LoVo (cell line): ENCODE data around the gene ERO1A.

ENCODE experiments used
- DNase-seq: peaks from one replicate; pipeline ENCODE4 v3.0.0-alpha.2; 2016; ENCODE audit warnings: low spot score

The ERO1A gene

DNA sequence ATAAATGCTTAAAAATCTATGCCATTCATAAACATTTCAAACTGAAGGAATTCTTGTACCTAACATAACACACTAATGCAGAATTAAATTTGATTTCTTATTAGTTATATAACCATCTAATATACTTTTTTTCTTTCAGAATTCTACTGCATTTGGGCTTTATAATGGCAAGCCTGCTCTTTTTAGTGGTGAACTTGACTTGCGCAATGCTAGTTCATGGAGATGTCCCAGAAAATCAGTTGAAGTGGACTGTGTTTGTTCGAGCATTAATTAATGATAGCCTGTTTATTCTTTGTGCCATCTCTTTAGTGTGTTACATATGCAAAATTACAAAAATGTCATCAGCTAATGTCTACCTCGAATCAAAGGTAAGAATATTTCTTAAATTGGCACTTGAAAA lies 95.4 kb downstream of the ERO1A start:
- DNase-seq, result no peak

DNA sequence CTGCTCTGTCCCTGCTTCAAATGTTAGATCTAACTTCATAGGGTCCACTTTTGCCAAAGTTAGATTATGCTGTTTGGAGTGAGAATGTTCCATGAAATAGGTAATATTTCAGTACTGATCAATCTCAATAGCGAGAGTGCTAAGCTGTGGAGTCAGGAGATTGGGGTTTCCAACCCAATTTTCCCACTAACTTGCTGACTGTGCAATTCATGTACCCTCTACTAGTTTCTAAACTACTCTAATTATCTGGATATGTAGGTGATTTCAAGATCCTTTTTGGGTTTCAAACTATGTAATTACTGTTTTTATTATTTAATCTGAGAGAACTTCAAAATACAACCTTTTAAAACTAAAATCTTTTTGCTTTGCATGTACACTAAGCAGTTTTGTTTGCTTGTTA lies 96.8 kb downstream of the ERO1A start:
- no peak for DNase-seq

DNA sequence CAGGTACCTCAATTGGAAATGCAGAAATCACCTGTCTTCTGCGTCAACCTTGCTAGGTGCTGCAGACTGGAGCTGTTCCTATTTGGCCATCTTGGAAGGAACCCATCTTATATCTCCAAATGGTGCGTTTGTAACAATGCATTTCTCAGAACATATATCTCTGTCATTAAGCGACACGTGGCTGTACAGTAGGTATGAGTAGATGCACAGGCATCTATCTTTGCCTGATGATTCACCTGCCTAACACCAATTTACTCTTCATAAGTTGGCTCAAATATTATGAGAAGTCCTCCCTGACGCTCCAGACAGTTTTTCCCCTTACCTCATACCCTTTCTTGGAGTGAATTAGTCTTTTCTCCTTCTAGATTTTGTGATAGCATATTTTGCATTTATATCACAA lies 98.5 kb downstream of the ERO1A start:
- DNase-seq, result no peak

DNA sequence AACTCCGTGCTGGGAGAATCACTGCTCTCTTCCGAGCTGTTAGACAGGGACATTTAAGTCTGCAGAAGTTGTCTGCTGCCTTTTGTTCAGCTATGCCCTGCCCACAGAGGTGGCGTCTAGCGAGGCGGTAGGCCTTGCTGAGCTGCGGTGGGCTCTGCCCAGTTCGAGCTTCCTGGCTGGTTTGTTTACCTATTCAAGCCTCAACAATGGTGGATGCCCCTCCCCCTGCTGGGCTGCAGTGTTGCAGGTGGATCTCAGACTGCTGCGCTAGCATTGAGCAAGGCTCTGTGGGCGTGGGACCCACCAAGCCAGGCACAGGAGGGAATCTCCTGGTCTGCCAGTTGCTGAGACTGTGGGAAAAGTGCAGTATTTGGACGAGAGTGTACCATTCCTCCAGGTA lies 99.0 kb downstream of the ERO1A start:
- no peak for DNase-seq

DNA sequence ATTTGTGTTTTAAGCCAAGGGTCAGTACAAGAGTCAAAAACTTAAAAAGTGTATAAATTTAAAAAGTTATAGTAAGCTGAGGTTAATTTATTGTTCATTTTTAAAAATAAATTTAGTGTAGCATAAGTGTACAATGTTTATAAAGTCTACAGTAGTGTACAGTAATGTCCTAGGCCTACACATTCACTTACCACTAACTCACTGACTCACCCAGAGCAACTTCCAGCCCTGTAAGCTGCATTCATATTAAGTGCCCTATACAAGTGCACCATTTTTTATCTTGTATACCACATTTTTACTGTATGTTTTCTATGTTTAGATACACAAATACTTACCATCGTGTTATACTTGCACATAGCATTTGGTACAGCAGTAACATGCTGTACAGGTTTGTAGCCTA lies 105.0 kb downstream of the ERO1A start:
- DNase-seq, result no peak
